ENCODE measurements around the gene KNOP1.

DNA sequence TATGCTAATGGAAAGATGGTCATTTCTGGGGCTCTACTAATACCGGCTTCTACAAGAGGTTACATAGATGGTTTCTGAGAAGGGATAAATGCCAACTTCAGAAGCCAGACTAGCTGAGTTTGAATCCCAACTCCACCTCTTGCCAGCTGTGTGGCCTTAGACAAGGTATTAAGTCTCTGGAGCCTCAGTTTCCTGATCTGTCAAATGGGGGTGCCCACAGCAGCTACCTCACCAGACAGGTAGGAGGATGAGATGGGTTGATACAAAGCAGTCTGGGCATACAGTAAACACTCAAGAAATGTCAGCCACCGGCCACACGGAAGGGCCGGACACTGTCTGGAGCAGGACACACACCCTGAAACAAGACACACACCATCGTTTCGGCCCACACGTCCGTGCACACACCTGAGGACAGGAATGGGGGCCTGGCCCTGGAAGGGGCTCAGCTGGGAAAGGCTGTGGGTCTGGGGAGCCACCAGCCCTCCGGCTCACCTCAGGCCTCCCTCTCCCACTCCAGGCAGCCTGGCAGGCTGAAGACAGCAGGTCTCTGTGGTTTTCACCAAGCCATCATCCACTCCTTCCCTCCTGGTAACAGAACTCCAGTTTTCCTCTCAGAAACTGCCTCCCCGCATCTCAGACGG, 5.5 kb downstream of the KNOP1 start:
- TF ChIP-seq CTCF (conservative IDR thresholded peaks at IDR 0.05), result no peak
- no peak for TF ChIP-seq EZH2 (IDR thresholded peaks at IDR 0.05; ENCODE audit: low read depth)
